H9 (cell line): ENCODE data around the gene RAB30. TPM values are rescaled to one million over a fixed set of nuclear protein-coding genes. Genes with fewer than 3 reads are reported as not detected.
A peak's percentile ranks its signal among the peaks of the same experiment; 100 is the strongest.

Experiments
- DNase-seq: peaks from one replicate; pipeline ENCODE4 v3.0.0-alpha.2; 2017
- H2AFZ ChIP-seq: one replicate; pipeline ENCODE4 v1.6.1; 2013; ENCODE audit warnings: mild to moderate bottlenecking, low read length, control low read depth, moderate library complexity
- H2AK5ac ChIP-seq: 2 replicates; pipeline ENCODE4 v1.6.1; 2013; ENCODE audit warnings: low read length, control low read depth, mixed read lengths; ENCODE audit not compliant: insufficient read length
- H2BK120ac ChIP-seq: one replicate; pipeline ENCODE4 v1.6.1; 2013; ENCODE audit warnings: low read depth, mild to moderate bottlenecking, low read length, control low read depth, inconsistent platforms; ENCODE audit not compliant: poor library complexity, severe bottlenecking
- H2BK12ac ChIP-seq: 2 replicates; pipeline ENCODE4 v1.6.1; 2013; ENCODE audit warnings: low read length, control low read depth, mixed read lengths, low read depth; ENCODE audit not compliant: insufficient read length
- H2BK15ac ChIP-seq: 2 replicates; pipeline ENCODE4 v1.6.1; 2013; ENCODE audit warnings: low read depth, low read length, control low read depth
- H2BK20ac ChIP-seq: one replicate; pipeline ENCODE4 v1.6.1; 2013; ENCODE audit warnings: low read depth, mild to moderate bottlenecking, low read length, control low read depth, inconsistent platforms; ENCODE audit not compliant: poor library complexity, severe bottlenecking
- H2BK5ac ChIP-seq: 2 replicates; pipeline ENCODE4 v1.6.1; 2013; ENCODE audit warnings: low read length, control low read depth, mixed read lengths; ENCODE audit not compliant: insufficient read length
- H3K14ac ChIP-seq: 2 replicates; pipeline ENCODE4 v1.6.1; 2013; ENCODE audit warnings: low read length, control low read depth; ENCODE audit not compliant: insufficient read depth
- H3K18ac ChIP-seq: 2 replicates; pipeline ENCODE4 v1.6.1; 2013; ENCODE audit warnings: low read depth, mild to moderate bottlenecking, mixed read lengths, low read length, control low read depth; ENCODE audit not compliant: insufficient read length
- H3K23ac ChIP-seq: 2 replicates; pipeline ENCODE4 v1.6.1; 2013; ENCODE audit warnings: low read length, control low read depth, mixed read lengths, low read depth; ENCODE audit not compliant: insufficient read length
- H3K23me2 ChIP-seq: 2 replicates; pipeline ENCODE4 v1.6.1; 2013; ENCODE audit warnings: low read depth, mild to moderate bottlenecking, mixed read lengths, low read length, control low read depth; ENCODE audit not compliant: insufficient read length, poor library complexity, severe bottlenecking
- H3K27ac ChIP-seq: 2 replicates; pipeline ENCODE4 v1.5.1; 2013; ENCODE audit warnings: low read length, control low read depth, mixed read lengths, low read depth; ENCODE audit not compliant: insufficient read length
- H3K27me3 ChIP-seq: 2 replicates; pipeline ENCODE4 v1.6.1; 2013; ENCODE audit warnings: low read length, control low read depth, inconsistent platforms; ENCODE audit not compliant: insufficient read depth
- H3K4ac ChIP-seq: 2 replicates; pipeline ENCODE4 v1.6.1; 2013; ENCODE audit warnings: low read depth, mild to moderate bottlenecking, control low read depth, inconsistent platforms, low read length, moderate library complexity
- H3K4me1 ChIP-seq: 2 replicates; pipeline ENCODE4 v1.6.1; 2013; ENCODE audit warnings: low read length, control low read depth, inconsistent platforms; ENCODE audit not compliant: insufficient read depth
- H3K4me2 ChIP-seq: 2 replicates; pipeline ENCODE4 v1.6.1; 2013; ENCODE audit warnings: low read length, control low read depth, mixed read lengths; ENCODE audit not compliant: insufficient read length, insufficient read depth
- H3K56ac ChIP-seq: 2 replicates; pipeline ENCODE4 v1.6.1; 2013; ENCODE audit warnings: low read depth, mild to moderate bottlenecking, mixed read lengths, low read length, control low read depth; ENCODE audit not compliant: insufficient read length
- H3K79me1 ChIP-seq: 2 replicates; pipeline ENCODE4 v1.6.1; 2013; ENCODE audit warnings: low read depth, mild to moderate bottlenecking, moderate library complexity, low read length, control low read depth, inconsistent platforms; ENCODE audit not compliant: insufficient read depth, poor library complexity, severe bottlenecking
- H3K79me2 ChIP-seq: 2 replicates; pipeline ENCODE4 v1.6.1; 2013; ENCODE audit warnings: low read length, control low read depth, inconsistent platforms; ENCODE audit not compliant: insufficient read depth
- H3K9ac ChIP-seq: 2 replicates; pipeline ENCODE4 v1.6.1; 2013; ENCODE audit warnings: low read length, control low read depth, mixed read lengths; ENCODE audit not compliant: insufficient read length; ENCODE audit errors: extremely low read depth
- H3K9me3 ChIP-seq: one replicate; pipeline ENCODE4 v1.6.1; 2013; ENCODE audit warnings: low read depth, low read length, inconsistent platforms; ENCODE audit not compliant: control insufficient read depth
- H3T11ph ChIP-seq: one replicate; pipeline ENCODE4 v1.6.1; 2013; ENCODE audit warnings: mild to moderate bottlenecking, low read length, control low read depth, inconsistent platforms
- H4K20me1 ChIP-seq: one replicate; pipeline ENCODE4 v1.6.1; 2013; ENCODE audit not compliant: control insufficient read depth, insufficient read length, insufficient read depth
- H4K5ac ChIP-seq: 2 replicates; pipeline ENCODE4 v1.6.1; 2013; ENCODE audit warnings: low read depth, mild to moderate bottlenecking, mixed read lengths, low read length, control low read depth; ENCODE audit not compliant: insufficient read length
- H4K8ac ChIP-seq: replicated peaks from 2 replicates; pipeline ENCODE4 v1.6.1; 2013; ENCODE audit warnings: low read length, control low read depth, mixed read lengths, low read depth; ENCODE audit not compliant: insufficient read length
- H4K91ac ChIP-seq: 2 replicates; pipeline ENCODE4 v1.6.1; 2013; ENCODE audit warnings: low read depth, mild to moderate bottlenecking, moderate library complexity, mixed read lengths, low read length, control low read depth; ENCODE audit not compliant: insufficient read length
- H3K27ac Mint-ChIP-seq, 3 experiments: 2 replicates in 2 of 3; 3 replicates in 1 of 3; pipeline ENCODE4 v1.8.0; 2020 to 2021; ENCODE audit warnings: mixed read lengths in 3 of 3, mild to moderate bottlenecking in 1 of 3, moderate library complexity in 1 of 3
- H3K27me3 Mint-ChIP-seq: 2 replicates; pipeline ENCODE4 v1.8.0; 2021; ENCODE audit warnings: low read depth, mild to moderate bottlenecking, moderate library complexity, mixed read lengths
- H3K36me3 Mint-ChIP-seq, 3 experiments: 2 replicates in 2 of 3; 3 replicates in 1 of 3; pipeline ENCODE4 v1.8.0; 2020 to 2021; ENCODE audit warnings: low read depth in 3 of 3, mixed read lengths in 3 of 3; ENCODE audit not compliant: insufficient read depth in 1 of 3
- H3K4me1 Mint-ChIP-seq, 2 experiments: 2 replicates each; pipeline ENCODE4 v1.8.0; 2020; ENCODE audit warnings: mixed read lengths in 2 of 2
- H3K4me3 Mint-ChIP-seq, 2 experiments: 2 replicates in 1 of 2; 3 replicates in 1 of 2; pipeline ENCODE4 v1.8.0; 2020 to 2021; ENCODE audit warnings: mild to moderate bottlenecking in 2 of 2, mixed read lengths in 2 of 2, moderate library complexity in 1 of 2
- H3K9me3 Mint-ChIP-seq, 2 experiments: 2 replicates in 1 of 2; 3 replicates in 1 of 2; pipeline ENCODE4 v1.8.0; 2020; ENCODE audit warnings: mild to moderate bottlenecking in 2 of 2, mixed read lengths in 2 of 2, moderate library complexity in 1 of 2
- CTCF ChIP-seq: fragments of 200-600 bp; sonication (generic); conservative IDR thresholded peaks from 3 replicates; pipeline ENCODE4 v1.8.0; 2021; ENCODE audit warnings: antibody characterized with exemption, mild to moderate bottlenecking
- WGBS: extraction: QIAGEN DNeasy Blood & Tissue Kit; methylation state at CpG from one replicate; pipeline ENCODE4 v1.1.7; 2013; ENCODE audit warnings: missing lambda C conversion rate, low lambda C conversion rate, mixed read lengths; ENCODE audit not compliant: insufficient read length; ENCODE audit errors: extremely low coverage; 5-methylcytosine and 5-hydroxymethylcytosine counted together
- total RNA-seq: library from RNA; stranded (reverse); gene quantifications from 2 replicates; pipeline ENCODE4 v1.2.1, GENCODE V29; 2021

Gene RAB30
- total RNA-seq, 1 experiment from 2014 or later: 4.8 TPM

- H3K27me3 ChIP-seq: no peaks in the 10 kb centered on the region
- no peaks in the 10 kb centered on the region for H3K4me1 ChIP-seq
- no peak for DNase-seq
- Mint-ChIP-seq H3K9me3 (no peaks in the 10 kb centered on the region), H3K27me3 (no peaks in the 10 kb centered on the region), H3K36me3 (peaks cover 0 to 2% (median 0%) of the 10 kb centered on the region in 3 experiments; a peak in 1 of 7 replicates), H3K4me1 (peaks cover 4 to 5% of the 10 kb centered on the region in 2 experiments), H3K27ac (no peak overlapping the region), H3K4me3 (no peak overlapping the region)
- H2BK12ac ChIP-seq: no peak overlapping the region
- H3K4me2 ChIP-seq: no peak overlapping the region
- no peaks in the 10 kb centered on the region for H3K9me3 ChIP-seq
- H4K20me1 ChIP-seq: no peaks in the 10 kb centered on the region
- no peak overlapping the region for H3K23ac ChIP-seq
- H3K56ac ChIP-seq: no peak overlapping the region
- H3K23me2 ChIP-seq: no peaks in the 10 kb centered on the region
- H3K27ac ChIP-seq: no peak overlapping the region
- H4K5ac ChIP-seq: no peak overlapping the region
- no peak overlapping the region for H3K18ac ChIP-seq
- H3T11ph ChIP-seq: no peak overlapping the region
- H3K79me2 ChIP-seq: no peaks in the 10 kb centered on the region
- peak overlapping the region; percentile 35 for H2AK5ac ChIP-seq
- no peak overlapping the region for H2BK20ac ChIP-seq
- H3K4ac ChIP-seq: no peak overlapping the region
- WGBS: no CpG with 5 or more reads among the region's 9 CpGs
- no peak for TF ChIP-seq CTCF
- H2AFZ ChIP-seq: no peak overlapping the region
- H3K14ac ChIP-seq: no peak overlapping the region
- H4K91ac ChIP-seq: no peak overlapping the region
- H4K8ac ChIP-seq: no peak overlapping the region
- H2BK15ac ChIP-seq: no peak overlapping the region
- H3K79me1 ChIP-seq: no peaks in the 10 kb centered on the region
- H2BK5ac ChIP-seq: no peak overlapping the region
- H3K9ac ChIP-seq: no peak overlapping the region
- no peak overlapping the region for H2BK120ac ChIP-seq
Measured at GRCh38 chr11:82989628-82990404, 81.9 kb downstream of the RAB30 start.
